G401 (cell line): ENCODE measurements around the gene OR6Q1. TPM values are rescaled to one million over a fixed set of nuclear protein-coding genes. Genes with fewer than 3 reads are reported as not detected.
"Not testable (repeated sequence)": the region's sequence is repeated elsewhere in the genome, so short reads cannot be mapped to it uniquely, and the experiment has no call there.

ENCODE experiments used
- DNase-seq: peaks from one replicate; pipeline ENCODE4 v3.0.0-alpha.2; 2015; ENCODE audit warnings: low spot score
- in situ Hi-C: cut with HindIII; loops from 2 replicates; pipeline ENCODE4 v1.10.0; 2016; ENCODE audit warnings: low sequenced_read_pairs, mixed read lengths
- total RNA-seq: library from RNA; depleted of rRNA; stranded (reverse); fragments of >200 nt; shearing (Covaris generic); gene quantifications from 2 replicates; pipeline ENCODE4 v1.2.3, GENCODE V29; 2014; rRNA removed

OR6Q1 gene
- not detected in 2 replicates for total RNA-seq

GRCh38 chr11:58030653-58031052 is at the start of gene OR6Q1:
Gene OR6Q1 (plus strand): TSS chr11:58030953. CDS start chr11:58030953, 0 bp downstream.
- in situ Hi-C loops, result no loop called here
- DNase-seq, result no peak

GRCh38 chr11:57981536-57981935 is 49.2 kb upstream of the OR6Q1 start:
- no peak for DNase-seq
- in situ Hi-C loops, result no loop called here

GRCh38 chr11:57982776-57983175 is 48.0 kb upstream of the OR6Q1 start:
- in situ Hi-C loops, result no loop called here
- no peak for DNase-seq

GRCh38 chr11:57983191-57983590 is 47.6 kb upstream of the OR6Q1 start:
- in situ Hi-C loops, result no loop called here
- DNase-seq, result no peak

- in situ Hi-C loops, DNase-seq: not testable (repeated sequence)
These were observed 31.2 kb upstream of the OR6Q1 start for GRCh38 chr11:57999523-57999922.

- in situ Hi-C loops, DNase-seq: not testable (repeated sequence)
These were observed 30.7 kb upstream of the OR6Q1 start for GRCh38 chr11:58000021-58000420.

GRCh38 chr11:58000699-58001098 is 30.1 kb upstream of the OR6Q1 start:
- in situ Hi-C loops, result no loop called here

GRCh38 chr11:58003036-58003435 is 27.7 kb upstream of the OR6Q1 start:
- DNase-seq, result no peak
- in situ Hi-C loops, result no loop called here

More at GRCh38 chr11:58000699-58001098, 30.1 kb upstream of the OR6Q1 start:
- DNase-seq, result no peak

- DNase-seq, result no peak
- in situ Hi-C loops, result no loop called here
These were observed 27.2 kb upstream of the OR6Q1 start for GRCh38 chr11:58003591-58003990.

GRCh38 chr11:58004664-58005063 is 26.1 kb upstream of the OR6Q1 start:
- in situ Hi-C loops, result no loop called here
- DNase-seq, result no peak

- DNase-seq, result no peak
- in situ Hi-C loops, result no loop called here
These were observed 23.8 kb upstream of the OR6Q1 start for GRCh38 chr11:58006940-58007339.

- no peak for DNase-seq
- in situ Hi-C loops, result no loop called here
These were observed 19.0 kb upstream of the OR6Q1 start for GRCh38 chr11:58011771-58012170.

GRCh38 chr11:58023435-58023931 is 7.3 kb upstream of the OR6Q1 start, which contains the start of gene OR9Q1:
Gene OR9Q1 (plus strand): TSS chr11:58023881. CDS start chr11:58179445, 155,564 bp downstream.
- no peak for DNase-seq
- in situ Hi-C loops, result no loop called here

- DNase-seq, result peak; percentile 13
- in situ Hi-C loops, result no loop called here
These were observed 6.1 kb upstream of the OR6Q1 start for GRCh38 chr11:58024601-58025091.

GRCh38 chr11:58027341-58027740 is 3.4 kb upstream of the OR6Q1 start:
- DNase-seq, result no peak
- in situ Hi-C loops, result no loop called here

- in situ Hi-C loops, result no loop called here
- DNase-seq, result no peak
These were observed 1.9 kb upstream of the OR6Q1 start for GRCh38 chr11:58028687-58029411.

GRCh38 chr11:58034471-58034870 is 3.7 kb downstream of the OR6Q1 start:
- DNase-seq, result no peak
- in situ Hi-C loops, result no loop called here

- in situ Hi-C loops, result no loop called here
- no peak for DNase-seq
These were observed 8.8 kb downstream of the OR6Q1 start for GRCh38 chr11:58039589-58039988.

GRCh38 chr11:58043379-58043778 is 12.6 kb downstream of the OR6Q1 start:
- in situ Hi-C loops, result no loop called here
- no peak for DNase-seq

- DNase-seq, result no peak
- in situ Hi-C loops, result no loop called here
These were observed 15.5 kb downstream of the OR6Q1 start for GRCh38 chr11:58046231-58046630.

GRCh38 chr11:58047818-58048217 is 17.1 kb downstream of the OR6Q1 start:
- in situ Hi-C loops, result no loop called here
- no peak for DNase-seq
